ENCODE results near the gene TBCE.
"Not testable (repeated sequence)": the region's sequence is repeated elsewhere in the genome, so short reads cannot be mapped to it uniquely, and the experiment has no call there.

TBCE gene

DNA sequence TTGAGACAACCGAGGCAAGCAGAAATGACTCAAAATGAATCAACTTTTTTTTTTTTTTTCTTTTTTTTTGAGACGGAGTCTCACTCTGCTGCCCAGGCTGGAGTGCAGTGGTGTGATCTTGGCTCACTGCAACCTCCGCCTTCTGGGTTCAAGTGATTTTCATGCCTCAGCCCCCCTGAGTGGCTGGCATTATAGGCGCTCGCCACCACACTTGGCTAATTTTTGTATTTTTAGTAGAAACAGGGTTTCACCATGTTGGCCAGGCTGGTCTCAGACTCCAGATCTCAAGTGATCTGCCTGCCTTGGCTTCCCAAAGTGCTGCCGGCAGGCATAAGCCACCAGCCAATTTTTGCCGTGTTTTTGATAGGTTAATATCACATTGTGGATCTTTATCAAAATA is 90.6 kb downstream of the TBCE start:
- DNase-seq = not testable (repeated sequence)

DNA sequence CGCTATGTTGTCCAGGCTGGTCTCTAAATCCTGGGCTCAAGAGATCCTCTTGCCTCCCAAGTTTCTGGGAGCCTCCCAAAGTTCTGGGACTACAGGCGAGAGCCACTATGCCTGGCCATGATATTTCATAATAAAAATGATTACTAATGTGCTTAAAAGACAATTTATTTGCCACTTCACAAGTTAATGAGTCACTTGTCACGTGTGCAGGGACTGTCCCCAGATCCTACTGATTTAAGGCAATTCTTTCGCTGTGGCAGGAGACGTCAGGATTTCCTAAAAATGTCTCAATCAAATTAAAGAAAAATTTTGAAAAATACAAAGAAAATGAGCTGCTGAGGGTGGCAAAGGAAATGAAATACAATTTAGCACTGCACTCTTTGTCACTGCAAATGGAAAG is 93.5 kb downstream of the TBCE start:
- no peak for DNase-seq

DNA sequence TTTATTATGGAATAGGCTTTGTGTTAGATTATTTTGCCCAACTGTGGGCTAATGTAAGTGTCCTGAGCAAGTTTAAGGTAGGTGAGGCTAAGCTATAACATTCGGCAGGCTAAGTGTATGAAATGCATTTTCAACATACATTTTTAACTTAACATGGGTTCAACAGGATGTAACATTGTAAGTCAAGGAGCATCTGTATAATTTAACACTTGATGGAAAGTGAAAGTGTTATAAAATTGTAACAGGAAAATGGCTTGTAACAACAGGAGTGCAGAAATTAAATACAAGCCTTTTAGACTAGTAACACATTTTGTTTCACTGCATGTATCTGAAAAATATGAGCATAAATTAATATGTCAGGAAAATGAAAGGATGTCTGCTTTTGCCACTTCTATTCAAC is 94.7 kb downstream of the TBCE start:
- no peak for DNase-seq

DNA sequence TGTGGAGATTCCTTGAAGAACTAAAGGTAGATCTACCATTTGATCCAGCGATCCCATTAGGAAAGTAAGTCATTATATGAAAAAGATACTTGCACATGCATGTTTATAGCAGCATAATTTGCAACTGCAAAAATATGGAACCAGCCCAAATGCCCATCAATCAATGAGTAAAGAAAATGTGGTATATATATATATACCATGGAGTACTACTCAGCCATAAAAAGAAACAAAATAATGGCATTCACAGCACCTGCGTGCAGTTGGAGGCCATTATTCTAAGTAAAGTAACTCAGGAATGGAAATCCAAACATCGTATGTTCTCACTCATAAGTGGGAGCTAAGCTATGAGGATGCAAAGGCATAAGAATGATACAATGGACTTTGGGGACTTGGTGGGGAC is 95.6 kb downstream of the TBCE start:
- DNase-seq = not testable (repeated sequence)

DNA sequence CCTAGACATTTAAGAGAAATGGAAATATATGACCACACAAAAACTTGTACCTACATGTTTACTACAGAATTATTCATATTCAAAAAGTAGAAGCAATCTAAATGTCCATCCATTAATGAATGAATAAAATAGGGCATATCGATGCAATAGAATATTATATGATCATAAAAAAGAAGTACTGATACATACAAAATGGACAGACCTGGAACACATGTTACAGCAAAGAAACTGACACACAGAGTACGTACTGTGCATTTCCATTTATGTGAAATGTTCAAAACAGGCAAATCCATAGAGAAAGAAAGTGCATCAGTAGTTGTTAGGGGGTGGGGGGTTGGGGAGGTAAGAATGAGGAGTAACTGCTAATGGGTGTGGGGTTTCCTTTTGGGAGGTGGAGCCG is 97.8 kb downstream of the TBCE start:
- no peak for DNase-seq

DNA sequence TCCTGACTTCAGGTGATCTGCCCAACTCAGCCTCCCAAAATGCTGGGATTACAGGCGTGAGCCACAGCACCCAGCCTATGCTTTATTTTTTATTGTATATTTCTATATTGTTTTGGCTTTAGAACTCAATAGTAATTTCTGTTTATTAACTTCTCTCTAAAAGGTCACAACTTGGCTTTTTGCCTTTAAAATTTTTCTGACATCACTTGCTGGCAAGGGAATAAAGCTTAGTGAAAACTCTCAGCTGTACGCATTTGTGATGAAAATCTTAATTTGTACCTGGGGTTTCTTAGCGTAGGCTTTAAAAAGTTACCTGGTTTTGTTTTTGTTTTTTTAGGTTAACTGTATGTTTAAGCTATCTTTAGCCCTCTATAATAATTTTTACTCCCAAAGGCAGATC is 100.8 kb downstream of the TBCE start:
- DNase-seq = no peak

DNA sequence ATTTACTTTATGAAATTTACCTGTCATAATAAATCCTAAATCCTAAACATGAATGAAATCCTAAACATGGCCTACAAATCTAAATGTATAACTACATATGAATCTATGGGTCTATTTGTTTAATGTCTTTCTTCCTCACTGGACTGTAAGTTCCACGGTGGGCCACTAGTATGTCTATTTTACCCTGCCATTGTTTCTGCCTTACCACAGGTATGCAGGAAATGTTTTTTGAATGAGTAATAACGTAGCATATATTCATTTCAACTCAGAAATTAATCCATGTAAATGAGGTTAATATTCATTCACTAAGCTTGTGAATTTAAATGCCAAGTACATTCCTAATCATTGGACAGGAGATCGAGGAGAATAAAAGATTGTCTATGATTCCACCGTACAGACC is 101.7 kb downstream of the TBCE start:
- DNase-seq = no peak

DNA sequence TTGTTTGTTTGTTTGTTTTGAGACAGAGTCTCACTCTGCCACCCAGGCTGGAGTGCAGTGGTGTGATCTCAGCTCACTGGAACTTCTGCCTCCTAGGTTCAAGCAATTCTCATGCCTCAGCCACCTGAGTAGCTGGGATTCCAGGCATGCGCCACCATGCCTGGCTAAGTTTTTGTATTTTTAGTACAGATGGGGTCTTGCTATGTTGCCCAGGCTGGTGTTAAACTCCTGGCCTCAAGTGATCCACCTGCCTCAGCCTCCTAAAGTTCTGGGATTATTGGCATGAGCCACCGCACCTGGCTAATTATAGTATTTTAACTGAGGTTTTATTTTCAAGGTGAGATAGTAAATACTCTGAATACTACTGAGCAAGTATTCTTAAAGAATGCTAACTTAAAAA is 102.7 kb downstream of the TBCE start:
- DNase-seq = not testable (repeated sequence)

DNA sequence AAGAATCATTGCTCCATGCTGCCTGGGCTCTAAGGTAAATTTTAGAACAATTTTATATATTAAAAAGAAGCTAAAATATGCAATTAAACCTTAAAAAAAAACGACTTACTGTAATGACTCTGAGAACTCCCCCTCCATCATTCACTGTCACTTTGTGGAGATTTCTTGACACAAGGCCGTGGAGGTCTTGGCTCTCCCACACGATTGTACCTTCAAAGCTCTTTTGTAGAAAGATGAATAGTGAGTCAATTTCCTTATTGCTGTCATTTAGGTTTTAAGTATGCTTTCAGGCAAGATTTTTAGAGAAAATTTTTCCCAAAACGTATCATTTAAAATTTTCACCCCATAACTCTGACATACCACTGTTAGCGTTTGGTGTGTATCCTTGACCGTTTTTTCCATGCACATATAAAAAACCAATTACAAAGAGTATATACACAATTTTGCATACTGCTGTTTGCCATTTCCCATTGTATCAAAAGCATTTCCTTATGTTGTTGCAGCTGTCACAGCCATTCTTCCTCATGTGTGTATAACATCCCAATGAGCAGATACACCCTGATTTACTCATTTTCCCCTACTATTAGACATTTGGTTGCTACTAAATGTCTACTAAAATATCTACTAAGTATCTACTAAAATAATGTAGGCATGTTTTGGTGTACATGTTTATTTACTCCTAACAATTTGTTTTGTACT is 103.7 kb downstream of the TBCE start:
- DNase-seq = no peak

DNA sequence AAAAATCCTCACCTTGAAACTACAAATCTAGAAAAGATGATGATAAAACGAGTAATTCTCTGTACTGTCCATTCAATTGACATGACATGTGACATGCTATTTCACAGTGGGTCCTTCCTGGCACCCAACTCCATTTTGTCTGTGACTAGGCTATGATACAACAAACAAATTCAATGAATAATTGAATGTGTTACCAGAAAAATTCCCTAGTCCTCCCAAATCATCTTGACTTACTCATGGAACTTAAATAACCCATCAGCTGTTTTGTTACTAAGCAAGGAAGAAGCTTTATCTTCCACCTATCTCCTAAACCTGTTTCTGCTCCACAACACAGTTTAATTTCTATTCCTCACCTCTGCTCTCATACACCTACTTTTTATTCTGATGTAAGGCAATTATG is 106.6 kb downstream of the TBCE start:
- no peak for DNase-seq

DNA sequence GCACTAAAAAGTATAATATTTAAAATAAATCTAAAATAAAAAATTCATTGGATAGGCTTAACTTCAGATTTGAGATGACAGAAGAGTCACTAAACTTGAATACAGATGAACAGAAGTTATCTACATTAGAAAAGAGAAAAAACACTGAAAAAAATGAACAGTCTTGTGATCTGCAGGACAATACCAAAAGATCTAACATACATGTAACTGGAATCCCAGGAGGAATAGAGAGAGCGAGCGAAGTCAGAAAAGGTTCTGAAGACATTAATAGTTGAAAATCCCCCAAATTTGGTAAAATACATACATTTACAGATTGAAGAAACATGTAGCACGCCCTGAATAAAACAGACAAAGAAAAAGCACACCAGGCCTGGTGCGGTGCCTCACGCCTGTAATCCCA is 115.9 kb downstream of the TBCE start:
- DNase-seq = no peak

DNA sequence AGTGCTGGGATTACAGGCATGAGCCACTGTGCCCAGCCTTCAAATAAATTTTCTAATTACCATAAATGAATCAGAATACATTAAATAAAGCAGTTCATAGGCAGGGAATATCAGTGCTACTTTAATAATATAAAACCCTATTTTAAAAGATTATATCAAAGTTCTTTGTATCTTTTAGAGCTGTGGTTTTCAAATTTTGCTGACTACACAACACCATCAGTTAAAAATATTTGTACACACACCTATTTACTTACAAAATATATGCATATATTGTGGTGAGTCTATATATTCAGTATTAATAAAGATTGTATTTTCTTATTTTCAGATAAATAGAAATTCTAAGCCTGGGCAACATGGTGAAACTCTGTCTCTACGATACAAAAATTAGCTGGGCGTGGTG is 118.3 kb downstream of the TBCE start:
- DNase-seq = no peak

DNA sequence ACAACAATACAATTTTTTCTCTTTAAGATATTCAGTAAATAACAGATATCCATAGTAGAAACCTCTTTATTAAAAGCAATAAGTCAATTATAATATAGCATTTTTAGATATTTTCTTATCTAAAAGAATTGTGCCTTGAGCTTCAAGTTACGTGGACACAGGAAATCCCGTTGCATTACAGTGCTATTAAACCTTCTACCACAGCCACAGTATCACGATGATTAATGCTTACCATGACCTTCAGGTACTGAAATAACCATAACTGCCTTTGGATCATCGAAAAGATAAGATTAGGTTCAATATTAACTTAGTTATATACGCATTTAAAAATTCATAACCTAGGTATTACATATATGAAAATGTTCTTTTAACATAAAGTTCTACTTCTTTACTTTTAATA is 119.1 kb downstream of the TBCE start:
- no peak for DNase-seq

DNA sequence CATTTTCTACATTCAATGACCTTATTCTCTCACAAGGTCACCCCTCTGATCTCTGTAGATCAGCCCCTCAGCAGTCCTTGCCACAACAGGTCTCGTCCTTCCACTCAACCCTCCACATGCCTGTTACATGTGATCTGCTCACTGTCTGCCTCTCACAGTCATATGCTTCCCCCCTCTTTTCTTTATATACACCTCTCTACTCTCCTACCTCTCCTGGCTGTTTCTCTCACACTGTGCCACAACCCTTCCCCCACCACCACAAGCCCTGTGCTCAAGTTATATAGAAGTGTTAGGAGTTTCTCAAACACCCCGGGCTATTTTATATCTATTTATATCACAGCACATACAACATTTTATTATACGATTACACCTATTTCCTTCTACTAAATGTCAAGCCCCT is 124.4 kb downstream of the TBCE start:
- no peak for DNase-seq

DNA sequence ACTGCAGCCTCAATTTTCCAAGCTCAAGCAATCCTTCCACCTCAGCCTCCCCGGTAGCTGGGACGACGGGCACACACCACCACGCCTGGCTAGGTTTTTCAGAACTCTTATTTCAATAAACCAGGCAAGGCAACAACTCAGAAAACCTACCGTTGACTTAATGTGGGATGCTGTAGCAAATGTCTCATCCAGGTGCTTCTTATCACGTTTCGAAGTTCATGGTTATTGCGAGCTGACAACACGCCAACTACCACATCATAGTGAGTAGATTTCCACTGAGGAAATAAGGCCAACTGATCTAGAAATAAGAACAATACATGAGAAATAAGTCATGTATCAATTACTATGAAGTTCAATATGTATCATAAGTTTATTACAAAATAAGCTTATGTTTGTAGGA is 127.3 kb downstream of the TBCE start:
- DNase-seq = no peak

DNA sequence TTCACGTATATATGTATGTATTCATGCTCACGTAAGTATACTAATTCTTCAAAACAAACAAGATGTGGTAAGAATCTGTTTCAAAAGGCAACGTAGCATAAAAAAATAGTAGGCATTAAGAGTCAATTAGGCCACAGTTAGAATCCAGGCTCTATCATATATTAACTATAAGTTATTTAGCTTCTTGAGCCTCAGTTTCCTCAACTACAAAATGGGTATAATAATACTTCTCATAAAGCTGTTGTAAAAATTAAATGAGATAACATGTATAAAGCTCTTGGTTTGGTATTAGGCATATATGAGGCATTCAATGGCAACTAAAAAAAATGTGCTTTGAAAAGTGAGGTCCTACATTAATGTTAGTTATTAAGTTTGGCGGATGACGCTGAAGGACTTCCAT is 127.8 kb downstream of the TBCE start:
- DNase-seq = no peak

DNA sequence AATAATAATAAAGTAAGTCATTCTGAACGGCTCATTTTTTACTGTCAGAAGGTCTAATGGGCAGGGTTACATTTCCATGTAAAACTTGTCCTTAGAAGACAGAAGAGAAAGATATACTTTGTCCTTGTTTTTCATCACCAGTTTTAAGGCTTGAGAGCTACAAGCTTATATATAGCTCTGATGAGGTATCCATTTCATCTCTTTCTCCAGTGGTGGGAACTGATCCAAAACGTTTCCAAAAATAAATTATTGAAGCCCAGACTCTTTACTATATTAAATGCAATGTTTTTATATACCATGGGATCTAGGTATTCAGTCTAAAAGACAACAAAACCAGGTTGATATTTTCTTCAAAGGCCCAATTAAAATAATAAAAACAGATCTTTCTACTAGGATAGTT is 128.3 kb downstream of the TBCE start:
- no peak for DNase-seq

DNA sequence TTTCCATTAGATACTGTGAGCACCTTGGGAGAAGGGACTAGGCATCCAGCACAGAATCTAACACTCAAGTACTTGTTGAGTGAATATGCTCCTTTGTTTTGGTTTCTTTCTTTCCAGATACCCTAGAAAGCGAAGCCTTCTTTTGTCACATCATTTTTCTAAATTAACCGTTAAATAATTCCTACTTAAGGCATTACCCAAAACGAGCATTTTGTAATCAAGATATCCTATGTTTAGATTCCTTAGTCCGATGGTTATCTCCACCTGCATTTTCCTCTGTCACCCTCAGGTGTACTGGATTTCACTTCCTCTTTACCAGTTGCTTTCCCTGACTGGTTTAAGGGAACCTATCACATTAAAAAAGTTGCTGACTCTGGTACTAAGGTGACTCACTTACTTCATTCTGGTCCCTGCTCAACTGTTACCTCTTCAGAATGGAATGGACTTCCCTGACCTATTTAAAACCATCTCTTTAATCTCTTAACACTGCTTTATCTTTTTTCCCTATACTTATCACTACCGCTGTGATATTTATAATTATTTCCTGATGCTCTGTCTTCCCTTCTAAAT is 133.8 kb downstream of the TBCE start:
- no peak for DNase-seq
